SJSA1 (cell line): ENCODE measurements around the gene HOXC4. TPM values are rescaled to one million over a fixed set of nuclear protein-coding genes. Genes with fewer than 3 reads are reported as not detected.
"Not testable (repeated sequence)": the region's sequence is repeated elsewhere in the genome, so short reads cannot be mapped to it uniquely, and the experiment has no call there.

Source experiments
- DNase-seq, 2 experiments: peaks; one replicate each; pipeline ENCODE4 v3.0.0-alpha.2; 2015 to 2020; ENCODE audit warnings: low spot score in 2 of 2, low read depth in 1 of 2
- H3K27ac ChIP-seq: fragments of 250-450 bp; sonication (Bioruptor Pico); 2 replicates; pipeline ENCODE4 v1.5.1; 2020; ENCODE audit warnings: mild to moderate bottlenecking, moderate library complexity
- H3K27me3 ChIP-seq: fragments of 250-450 bp; sonication (Bioruptor Pico); replicated peaks from 2 replicates; pipeline ENCODE4 v1.5.1; 2020; ENCODE audit warnings: mild to moderate bottlenecking, moderate library complexity
- H3K36me3 ChIP-seq: fragments of 250-450 bp; sonication (Bioruptor Pico); 2 replicates; pipeline ENCODE4 v1.5.1; 2020; ENCODE audit warnings: mild to moderate bottlenecking
- H3K4me1 ChIP-seq: fragments of 250-450 bp; sonication (Bioruptor Pico); replicated peaks from 2 replicates; pipeline ENCODE4 v1.6.1; 2021; ENCODE audit warnings: mild to moderate bottlenecking
- H3K4me3 ChIP-seq: fragments of 250-450 bp; sonication (Bioruptor Pico); 2 replicates; pipeline ENCODE4 v1.5.1; 2020; ENCODE audit warnings: mild to moderate bottlenecking
- H3K9me3 ChIP-seq: fragments of 250-450 bp; sonication (Bioruptor Pico); replicated peaks from 2 replicates; pipeline ENCODE4 v1.5.1; 2020; ENCODE audit warnings: mild to moderate bottlenecking
- total RNA-seq: library from RNA; depleted of rRNA; stranded (reverse); fragments of >200 nt; shearing (Covaris generic); gene quantifications from 2 replicates; pipeline ENCODE4 v1.2.3, GENCODE V29; 2014

Gene HOXC4
- total RNA-seq, 1 experiment from 2014 or later = 2.2 TPM

- H3K27me3 ChIP-seq = no peaks in the 10 kb centered on the region
- no peak overlapping the region for H3K27ac ChIP-seq
- peaks cover 8% of the 10 kb centered on the region; the same call in 1 of the 2 replicates for H3K36me3 ChIP-seq
- H3K4me1 ChIP-seq = peaks cover 10% of the 10 kb centered on the region
- no peak for DNase-seq
- H3K4me3 ChIP-seq = no peak overlapping the region
- no peaks in the 10 kb centered on the region for H3K9me3 ChIP-seq
Observed at GRCh38 chr12:54056110-54056509, 2.5 kb downstream of the HOXC4 start.

DNA sequence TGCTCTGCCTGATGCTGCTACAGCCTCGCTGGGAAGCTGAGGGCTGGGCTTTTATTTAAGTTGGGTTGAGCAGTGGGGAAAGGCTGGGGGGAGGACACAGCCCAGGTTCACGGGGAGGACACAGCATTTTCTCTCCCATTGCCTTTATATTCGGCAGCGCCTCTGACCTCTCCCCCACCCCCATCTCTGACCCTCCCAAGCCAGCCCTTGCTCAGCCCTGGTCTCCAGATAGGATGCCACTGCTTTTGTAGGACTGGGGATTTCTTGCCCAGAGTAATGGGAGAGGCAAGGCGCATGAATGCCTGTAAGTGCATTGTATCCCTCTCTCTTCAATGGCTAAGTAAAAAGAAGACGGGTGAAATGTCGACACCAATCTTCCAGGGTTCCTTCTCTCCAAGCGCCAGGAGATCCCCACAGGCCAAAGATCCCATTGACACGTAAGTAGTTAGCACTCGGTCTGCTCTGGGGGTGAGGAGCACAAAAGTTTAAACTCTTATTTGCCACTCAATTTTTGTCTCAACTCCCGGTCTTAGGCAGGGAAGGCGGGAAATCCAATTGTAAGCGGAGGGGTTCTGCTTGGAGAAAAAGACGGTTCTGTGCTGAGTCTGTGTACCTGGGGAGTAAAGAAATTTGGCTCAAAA, 4.6 kb downstream of the HOXC4 start:
- Histone ChIP-seq H3K27me3 (no peaks in the 10 kb centered on the region), H3K27ac (no peak overlapping the region), H3K4me1 (peaks cover 1% of the 10 kb centered on the region), H3K36me3 (peaks cover 8% of the 10 kb centered on the region; the same call in 1 of the 2 replicates), H3K9me3 (no peaks in the 10 kb centered on the region), H3K4me3 (no peak overlapping the region)
- DNase-seq = no peak

- no peaks in the 10 kb centered on the region for H3K27me3 ChIP-seq
- H3K9me3 ChIP-seq = no peaks in the 10 kb centered on the region
- no peak overlapping the region for H3K27ac ChIP-seq
- no peaks in the 10 kb centered on the region for H3K4me1 ChIP-seq
- peaks cover 6% of the 10 kb centered on the region; the same call in 1 of the 2 replicates for H3K36me3 ChIP-seq
- DNase-seq = no peak
- no peak overlapping the region for H3K4me3 ChIP-seq
Observed at GRCh38 chr12:54059668-54060067, 6.0 kb downstream of the HOXC4 start.

- 0 out of 2 replicates have a peak, but pooled peaks cover 3% of the 10 kb centered on the region for H3K36me3 ChIP-seq
- H3K27me3 ChIP-seq = no peaks in the 10 kb centered on the region
- DNase-seq = no peak
- H3K27ac ChIP-seq = no peak overlapping the region
- no peak overlapping the region for H3K4me3 ChIP-seq
- no peaks in the 10 kb centered on the region for H3K9me3 ChIP-seq
- no peaks in the 10 kb centered on the region for H3K4me1 ChIP-seq
Observed at GRCh38 chr12:54060174-54060974, 6.7 kb downstream of the HOXC4 start.

GRCh38 chr12:54060975-54061778, 7.5 kb downstream of the HOXC4 start:
- DNase-seq = no peak
- no peaks in the 10 kb centered on the region for H3K4me1 ChIP-seq
- H3K27ac ChIP-seq = no peak overlapping the region
- H3K36me3 ChIP-seq = 0 out of 2 replicates have a peak, but pooled peaks cover 3% of the 10 kb centered on the region
- H3K9me3 ChIP-seq = no peaks in the 10 kb centered on the region
- H3K4me3 ChIP-seq = no peak overlapping the region
- no peaks in the 10 kb centered on the region for H3K27me3 ChIP-seq

GRCh38 chr12:54065677-54066076, 12.0 kb downstream of the HOXC4 start:
- DNase-seq = no peak
- H3K4me3 ChIP-seq = no peak overlapping the region
- no peaks in the 10 kb centered on the region for H3K27me3 ChIP-seq
- no peak overlapping the region for H3K27ac ChIP-seq
- no peaks in the 10 kb centered on the region for H3K9me3 ChIP-seq
- no peaks in the 10 kb centered on the region for H3K36me3 ChIP-seq
- no peaks in the 10 kb centered on the region for H3K4me1 ChIP-seq

DNA sequence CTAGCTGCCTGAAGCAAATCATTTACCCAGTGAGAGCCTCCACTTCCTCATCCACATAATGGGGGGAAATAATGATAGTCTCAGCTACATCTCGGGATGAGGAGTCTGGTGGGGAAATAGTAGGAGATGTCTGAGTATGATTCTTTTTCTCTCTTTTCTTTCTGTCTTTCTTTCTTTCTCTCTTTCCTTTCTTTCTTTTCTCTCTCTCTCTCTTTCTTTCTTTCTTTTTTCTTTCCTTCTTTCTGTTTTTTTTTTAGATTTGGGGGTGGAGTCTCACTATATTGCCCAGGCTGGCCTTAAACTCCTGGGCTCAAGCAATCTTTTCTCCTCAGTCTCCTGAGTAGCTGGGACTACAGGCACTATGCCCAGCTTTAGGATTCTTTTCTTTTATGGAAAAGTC, 12.8 kb downstream of the HOXC4 start:
- DNase-seq = no peak
- Histone ChIP-seq H3K27ac (no peak overlapping the region), H3K4me1 (no peaks in the 10 kb centered on the region), H3K27me3 (no peaks in the 10 kb centered on the region), H3K9me3 (no peaks in the 10 kb centered on the region), H3K4me3 (no peak overlapping the region), H3K36me3 (no peaks in the 10 kb centered on the region)

- no peak overlapping the region for H3K27ac ChIP-seq
- H3K9me3 ChIP-seq = no peaks in the 10 kb centered on the region
- H3K27me3 ChIP-seq = no peaks in the 10 kb centered on the region
- H3K4me1 ChIP-seq = no peaks in the 10 kb centered on the region
- DNase-seq = no peak
- H3K36me3 ChIP-seq = no peaks in the 10 kb centered on the region
- H3K4me3 ChIP-seq = no peak overlapping the region
Observed at GRCh38 chr12:54068418-54069070, 14.9 kb downstream of the HOXC4 start.

DNA sequence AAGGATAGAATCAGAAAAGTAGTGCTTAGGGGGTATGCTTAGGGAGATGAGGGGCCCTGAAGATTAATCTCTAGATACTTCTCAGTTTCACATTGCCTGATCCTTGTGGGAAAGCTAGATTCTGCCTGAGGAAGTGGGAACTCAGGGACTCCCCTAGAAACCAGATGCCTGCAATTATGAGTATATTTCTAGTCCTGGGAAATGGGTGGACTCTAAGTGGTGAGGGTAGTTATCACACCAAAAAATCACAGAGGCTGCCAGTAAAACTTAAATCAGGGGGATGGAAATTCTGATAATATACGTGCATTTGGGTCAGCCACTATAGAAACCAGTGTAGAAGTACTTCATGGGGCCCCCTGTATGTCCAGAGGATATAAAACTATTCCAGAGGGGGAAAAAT, 18.3 kb downstream of the HOXC4 start:
- DNase-seq = no peak
- Histone ChIP-seq H3K4me1 (no peaks in the 10 kb centered on the region), H3K27ac (no peak overlapping the region)

DNA sequence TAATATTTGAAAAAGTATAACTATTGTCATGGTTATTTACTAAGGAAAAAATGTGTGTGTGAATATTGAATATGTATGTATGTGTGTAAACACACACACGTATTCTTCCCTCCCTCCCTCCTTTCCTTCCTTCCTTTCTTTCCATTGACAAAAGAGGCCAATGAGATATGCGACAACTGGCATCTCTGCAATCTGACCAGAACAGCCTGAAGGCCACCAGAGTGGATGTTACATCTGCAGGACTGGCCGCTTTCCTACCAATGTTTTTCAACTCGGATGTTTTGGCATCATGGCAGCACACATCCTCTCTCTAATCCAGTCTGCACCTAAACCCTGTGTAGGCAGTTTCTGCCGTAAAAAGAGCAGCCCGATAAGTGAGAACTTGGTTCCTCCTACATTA, 20.7 kb downstream of the HOXC4 start:
- Histone ChIP-seq H3K4me1 (no peaks in the 10 kb centered on the region), H3K27ac (no peak overlapping the region), H3K9me3 (no peaks in the 10 kb centered on the region), H3K4me3 (no peak overlapping the region), H3K36me3 (no peaks in the 10 kb centered on the region), H3K27me3 (no peaks in the 10 kb centered on the region)
- no peak for DNase-seq

More for the DNA sequence above, 18.3 kb downstream of the HOXC4 start:
- H3K27me3 ChIP-seq = no peaks in the 10 kb centered on the region
- no peaks in the 10 kb centered on the region for H3K9me3 ChIP-seq
- H3K4me3 ChIP-seq = no peak overlapping the region
- no peaks in the 10 kb centered on the region for H3K36me3 ChIP-seq

- H3K36me3 ChIP-seq = no peaks in the 10 kb centered on the region
- H3K4me1 ChIP-seq = no peaks in the 10 kb centered on the region
- H3K27me3 ChIP-seq = no peaks in the 10 kb centered on the region
- no peaks in the 10 kb centered on the region for H3K9me3 ChIP-seq
- no peak overlapping the region for H3K27ac ChIP-seq
- DNase-seq = no peak
- H3K4me3 ChIP-seq = no peak overlapping the region
Observed at GRCh38 chr12:54075409-54075808, 21.8 kb downstream of the HOXC4 start.

- no peak for DNase-seq
- no peak overlapping the region for H3K4me3 ChIP-seq
- H3K36me3 ChIP-seq = no peaks in the 10 kb centered on the region
- no peak overlapping the region for H3K27ac ChIP-seq
- no peaks in the 10 kb centered on the region for H3K9me3 ChIP-seq
- H3K4me1 ChIP-seq = no peaks in the 10 kb centered on the region
- no peaks in the 10 kb centered on the region for H3K27me3 ChIP-seq
Observed at GRCh38 chr12:54075974-54076373, 22.3 kb downstream of the HOXC4 start.

DNA sequence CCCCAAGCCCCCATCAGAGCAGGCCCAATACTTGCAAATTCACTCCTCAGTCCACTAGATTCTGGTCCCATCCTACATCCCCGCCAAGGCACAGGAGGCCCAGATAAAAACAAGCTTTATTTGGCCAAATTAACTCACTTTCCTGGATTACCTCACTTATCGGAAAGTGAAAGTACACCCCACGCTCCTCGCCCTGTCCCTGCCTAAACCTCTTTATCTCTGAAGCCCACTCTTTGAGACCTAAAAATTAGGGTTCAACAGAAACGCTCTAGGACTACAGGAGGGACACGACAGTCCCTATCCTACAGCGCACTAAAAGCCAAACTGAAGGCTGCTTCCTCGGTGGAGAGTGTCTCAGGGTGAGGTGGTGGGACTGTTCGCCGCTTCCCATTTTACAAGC, 24.2 kb downstream of the HOXC4 start:
- not testable (repeated sequence) for H3K27me3 ChIP-seq, H3K4me3 ChIP-seq, H3K27ac ChIP-seq, DNase-seq, H3K36me3 ChIP-seq, H3K9me3 ChIP-seq, H3K4me1 ChIP-seq
